ENCODE data around the gene GFPT2.

DNA sequence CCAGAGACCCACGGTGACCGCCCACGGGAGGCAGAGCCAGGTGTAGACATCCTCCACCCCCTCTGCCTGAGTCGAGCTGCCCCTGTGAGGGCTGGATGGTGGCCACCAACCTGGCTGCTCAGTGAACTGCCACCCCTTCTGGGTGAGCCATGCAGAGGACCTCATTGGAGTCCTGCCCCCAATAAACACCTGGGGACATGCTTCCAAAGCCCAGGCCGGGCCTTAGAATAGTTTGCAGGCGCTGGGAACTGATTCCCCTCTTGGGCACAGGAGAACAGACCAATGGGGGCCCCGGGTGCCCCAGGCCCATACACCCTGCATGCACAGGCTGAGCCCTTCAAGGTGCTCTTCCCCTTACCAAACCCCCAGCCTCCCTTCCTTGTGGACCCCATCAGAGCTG is 38.1 kb upstream of the GFPT2 start:
- TF ChIP-seq EGR1 (IDR thresholded peaks at IDR 0.05) (no peak), TEAD4 (IDR thresholded peaks at IDR 0.05) (no peak)
